OCI-LY3 (cell line): ENCODE measurements around the gene PICALM.
"Not testable (repeated sequence)": the region's sequence is repeated elsewhere in the genome, so short reads cannot be mapped to it uniquely, and the experiment has no call there.

Experiments
- H2AFZ ChIP-seq: fragments of 200-600, 300-600 bp; shearing (Covaris generic); 2 replicates; pipeline ENCODE4 v1.6.0; 2014; ENCODE audit warnings: antibody characterized with exemption, low read depth, low read length
- H3K27ac ChIP-seq: fragments of 200-600, 300-600 bp; sonication (generic); 2 replicates; pipeline ENCODE4 v1.5.1; 2014; ENCODE audit warnings: mild to moderate bottlenecking, low read length, moderate library complexity, mixed read lengths
- H3K27me3 ChIP-seq: fragments of 200-600, 300-600 bp; sonication (generic); 2 replicates; pipeline ENCODE4 v1.6.1; 2014; ENCODE audit warnings: low read depth, low read length, mixed read lengths
- H3K36me3 ChIP-seq: fragments of 200-600, 300-600 bp; sonication (generic); replicated peaks from 2 replicates; pipeline ENCODE3; 2014; ENCODE audit warnings: low read depth, low read length, mixed read lengths
- H3K4me1 ChIP-seq: fragments of 300-600, 200-600 bp; sonication (generic); 2 replicates; pipeline ENCODE4 v1.6.1; 2014; ENCODE audit warnings: low read length, mixed read lengths
- H3K4me2 ChIP-seq: fragments of 200-600, 300-600 bp; sonication (generic); 2 replicates; pipeline ENCODE4 v1.6.1; 2014; ENCODE audit warnings: low read length, mixed read lengths
- H3K4me3 ChIP-seq: fragments of 300-600, 200-600 bp; sonication (generic); 2 replicates; pipeline ENCODE4 v1.5.1; 2014; ENCODE audit warnings: antibody characterized with exemption, mild to moderate bottlenecking, low read length, moderate library complexity
- H3K79me2 ChIP-seq: fragments of 300-600, 200-600 bp; shearing (Covaris generic); 2 replicates; pipeline ENCODE4 v1.6.1; 2014; ENCODE audit warnings: mild to moderate bottlenecking, low read length, mixed read lengths
- H3K9ac ChIP-seq: fragments of 300-600, 200-600 bp; shearing (Covaris generic); 2 replicates; pipeline ENCODE4 v1.6.0; 2014; ENCODE audit warnings: mild to moderate bottlenecking, low read length, moderate library complexity
- H3K9me3 ChIP-seq: fragments of 200-600, 300-600 bp; shearing (Covaris generic); 2 replicates; pipeline ENCODE4 v1.6.1; 2014; ENCODE audit warnings: low read length, mixed read lengths; ENCODE audit not compliant: insufficient read depth
- H4K20me1 ChIP-seq: fragments of 200-600, 300-600 bp; sonication (generic); 2 replicates; pipeline ENCODE4 v1.6.1; 2016; ENCODE audit warnings: low read length, mixed read lengths; ENCODE audit not compliant: insufficient read depth
- CTCF ChIP-seq: fragments of 200-600, 300-600 bp; sonication (generic); IDR thresholded peaks from 2 replicates; pipeline ENCODE4 v1.5.1; 2014; ENCODE audit warnings: antibody characterized with exemption, low read length, low read depth
- EZH2phosphoT487 ChIP-seq: fragments of 200-600 bp; shearing (Covaris generic); IDR thresholded peaks from 2 replicates; pipeline ENCODE4 v1.6.1; 2018; ENCODE audit warnings: antibody characterized with exemption, mixed run types, low read depth

PICALM gene

GRCh38 chr11:86108191-86108590 is 39.3 kb upstream of the PICALM start:
- H4K20me1 ChIP-seq, result no peaks in the 10 kb centered on the region
- no peak overlapping the region for H3K4me2 ChIP-seq
- no peak overlapping the region for H3K4me3 ChIP-seq
- no peaks in the 10 kb centered on the region for H3K27me3 ChIP-seq
- no peak for TF ChIP-seq EZH2phosphoT487
- TF ChIP-seq CTCF, result no peak
- no peak overlapping the region for H3K9ac ChIP-seq
- no peaks in the 10 kb centered on the region for H3K9me3 ChIP-seq
- H3K27ac ChIP-seq, result no peak overlapping the region
- no peak overlapping the region for H2AFZ ChIP-seq
- H3K4me1 ChIP-seq, result peaks cover 15% of the 10 kb centered on the region; the same call in 1 of the 2 replicates
- no peaks in the 10 kb centered on the region for H3K36me3 ChIP-seq
- H3K79me2 ChIP-seq, result no peaks in the 10 kb centered on the region

GRCh38 chr11:86106916-86107315 is 38.0 kb upstream of the PICALM start:
- Histone ChIP-seq H3K36me3 (no peaks in the 10 kb centered on the region), H3K4me2 (no peak overlapping the region), H3K9me3 (no peaks in the 10 kb centered on the region), H3K9ac (no peak overlapping the region), H4K20me1 (no peaks in the 10 kb centered on the region), H2AFZ (no peak overlapping the region), H3K4me1 (peaks cover 15% of the 10 kb centered on the region; the same call in 1 of the 2 replicates), H3K79me2 (no peaks in the 10 kb centered on the region), H3K27me3 (no peaks in the 10 kb centered on the region), H3K27ac (no peak overlapping the region), H3K4me3 (no peak overlapping the region)
- TF ChIP-seq EZH2phosphoT487 (no peak), CTCF (no peak)

- H3K4me3 ChIP-seq, H3K27me3 ChIP-seq, H3K36me3 ChIP-seq, H4K20me1 ChIP-seq, H3K9ac ChIP-seq, H3K27ac ChIP-seq, H3K4me2 ChIP-seq, H2AFZ ChIP-seq, H3K79me2 ChIP-seq, H3K9me3 ChIP-seq: not testable (repeated sequence)
- peaks cover 15% of the 10 kb centered on the region; the same call in 1 of the 2 replicates for H3K4me1 ChIP-seq
Measured at GRCh38 chr11:86106031-86106430, 37.1 kb upstream of the PICALM start.

- peaks cover 15% of the 10 kb centered on the region; the same call in 1 of the 2 replicates for H3K4me1 ChIP-seq
- H3K9me3 ChIP-seq, H3K79me2 ChIP-seq, H3K4me3 ChIP-seq, H3K9ac ChIP-seq, H3K4me2 ChIP-seq, H3K36me3 ChIP-seq, H4K20me1 ChIP-seq, H3K27me3 ChIP-seq, H2AFZ ChIP-seq, H3K27ac ChIP-seq: not testable (repeated sequence)
Measured at GRCh38 chr11:86105601-86106000, 36.7 kb upstream of the PICALM start.

GRCh38 chr11:86103808-86104207 is 34.9 kb upstream of the PICALM start:
- H2AFZ ChIP-seq, result no peak overlapping the region
- H3K4me1 ChIP-seq, result peaks cover 8% of the 10 kb centered on the region; the same call in 1 of the 2 replicates
- H3K36me3 ChIP-seq, result no peaks in the 10 kb centered on the region
- H3K4me3 ChIP-seq, result no peak overlapping the region
- no peaks in the 10 kb centered on the region for H3K9me3 ChIP-seq
- H3K4me2 ChIP-seq, result no peak overlapping the region
- H3K9ac ChIP-seq, result no peak overlapping the region
- TF ChIP-seq CTCF (no peak), EZH2phosphoT487 (no peak)
- H3K79me2 ChIP-seq, result no peaks in the 10 kb centered on the region
- H4K20me1 ChIP-seq, result no peaks in the 10 kb centered on the region
- H3K27me3 ChIP-seq, result no peaks in the 10 kb centered on the region
- no peak overlapping the region for H3K27ac ChIP-seq
